Measurements from ENCODE around the gene QRFP.

QRFP gene

DNA sequence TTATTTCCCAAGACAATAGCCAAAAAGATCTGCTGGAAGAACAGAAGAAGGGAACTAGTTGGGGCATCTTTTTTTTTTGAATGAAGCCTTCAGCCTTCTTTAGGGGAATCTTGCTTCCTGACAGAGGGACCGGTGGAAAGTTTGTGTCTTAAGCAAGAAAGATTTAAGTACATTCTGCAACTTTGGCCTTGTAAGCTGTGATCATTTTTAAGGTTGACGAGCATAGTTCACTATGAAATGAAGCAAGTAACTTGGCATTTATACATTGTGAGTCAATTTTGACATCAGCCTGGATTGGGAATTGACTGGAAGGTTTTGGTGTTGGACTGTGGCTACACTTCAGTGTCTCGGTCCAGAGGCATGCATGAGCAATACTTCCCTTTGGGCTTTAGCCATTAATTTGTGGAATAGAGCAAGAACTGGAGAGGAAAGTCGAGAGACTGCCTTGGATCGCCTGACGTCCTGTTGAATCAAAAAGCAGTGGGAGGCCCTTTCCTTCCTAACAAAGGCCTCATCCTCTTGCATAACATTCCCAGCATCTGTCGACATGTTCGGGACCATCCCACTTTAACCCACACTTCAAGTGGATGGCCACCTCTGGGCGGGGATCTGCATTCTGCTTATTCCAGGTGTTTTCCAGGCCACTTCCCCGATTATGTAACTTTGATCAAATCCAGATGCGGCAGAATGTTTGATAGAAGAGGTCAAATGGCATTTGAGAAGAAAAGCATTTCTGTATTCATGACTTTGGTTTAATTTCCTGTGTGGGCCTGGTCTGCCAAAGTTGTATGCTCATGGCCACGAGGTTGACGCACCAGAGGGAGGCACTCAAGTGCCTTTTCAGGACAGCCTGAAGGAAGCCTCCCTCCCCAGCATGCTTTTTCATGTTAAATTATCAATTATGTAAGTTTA lies 49.0 kb downstream of the QRFP start:
- no peak for DNase-seq

DNA sequence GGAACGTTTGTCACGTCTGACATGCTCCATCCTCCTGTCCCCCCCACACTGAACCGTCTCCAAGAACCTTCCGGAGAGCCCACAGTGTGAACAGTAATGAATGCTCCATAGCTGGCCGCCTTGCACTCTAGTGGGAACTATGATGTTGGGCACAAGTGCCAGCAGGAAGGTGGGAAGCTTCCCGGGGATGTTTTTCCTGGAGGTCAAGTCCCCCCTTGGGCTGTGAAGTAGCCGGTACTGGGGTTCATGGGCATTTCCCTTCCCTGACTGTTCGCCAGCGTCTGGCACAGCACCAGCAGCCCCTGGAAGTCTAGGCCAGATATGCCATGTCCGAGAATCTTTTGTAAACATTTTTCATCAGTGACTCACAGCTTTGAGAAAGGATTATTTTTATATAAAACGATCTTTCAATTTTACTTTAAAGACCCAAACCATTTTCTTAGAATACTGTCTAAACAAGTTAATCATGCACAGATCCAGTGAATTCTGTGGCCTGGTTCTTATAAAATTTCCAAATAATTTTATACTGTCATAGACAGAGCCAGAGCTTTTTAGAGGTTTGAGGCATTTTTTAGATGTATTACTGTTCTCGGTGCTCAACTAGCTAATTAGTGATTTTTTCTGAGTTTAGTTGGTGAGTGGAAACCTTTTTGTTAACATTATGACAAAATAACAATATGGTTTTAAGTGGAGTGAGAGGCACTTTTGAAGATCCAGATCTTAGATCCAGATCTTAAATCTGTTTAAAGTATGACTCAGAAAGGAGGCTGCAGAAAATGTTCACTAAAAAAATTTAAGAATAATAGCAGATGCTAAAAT lies 49.9 kb downstream of the QRFP start:
- no peak for DNase-seq

DNA sequence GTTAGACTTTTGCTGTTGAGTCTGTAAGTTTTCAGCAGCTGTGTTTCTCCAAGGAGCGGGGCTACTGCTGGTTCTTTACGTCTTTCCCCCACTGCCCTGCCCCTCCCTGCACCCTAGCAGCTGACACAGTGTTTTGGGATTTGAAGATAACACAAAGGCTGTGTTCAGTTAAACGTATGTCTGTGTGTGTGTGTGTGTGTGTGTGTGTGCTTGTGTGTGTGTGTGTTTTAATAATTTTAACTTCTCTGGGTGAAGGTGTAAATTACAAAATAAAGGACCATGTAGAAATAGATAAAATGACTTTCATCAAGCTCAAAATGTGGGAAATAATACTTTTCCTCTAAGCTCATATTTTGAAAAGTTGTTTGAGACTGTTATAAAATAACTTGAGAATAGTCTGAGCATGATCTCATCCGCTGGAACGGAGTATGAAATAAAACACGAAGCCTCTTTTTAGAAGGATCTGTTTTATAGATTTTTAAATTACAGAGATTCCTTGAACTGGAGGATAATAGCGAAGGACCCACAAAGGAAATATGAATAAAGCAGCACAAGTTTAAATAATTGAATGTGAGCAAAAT lies 50.6 kb downstream of the QRFP start:
- no peak for DNase-seq

DNA sequence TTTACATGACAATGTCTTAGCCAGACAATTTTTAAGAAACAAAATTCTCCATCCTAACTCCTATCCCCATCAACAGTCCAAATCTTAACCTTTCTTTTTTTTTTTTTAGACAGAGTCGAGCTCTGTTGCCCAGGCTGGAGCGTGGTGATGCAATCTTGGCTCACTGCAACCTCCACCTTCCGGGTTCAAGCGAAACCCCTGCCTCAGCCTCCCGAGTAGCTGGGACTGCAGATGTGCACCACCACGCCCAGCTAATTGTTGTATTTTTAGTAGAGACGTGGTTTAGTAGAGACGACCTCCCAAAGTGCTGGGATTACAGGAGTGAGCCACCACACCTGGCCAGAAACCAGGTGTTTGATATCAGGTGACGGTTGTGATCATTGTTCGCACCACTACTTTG lies 51.4 kb downstream of the QRFP start:
- DNase-seq = no peak

DNA sequence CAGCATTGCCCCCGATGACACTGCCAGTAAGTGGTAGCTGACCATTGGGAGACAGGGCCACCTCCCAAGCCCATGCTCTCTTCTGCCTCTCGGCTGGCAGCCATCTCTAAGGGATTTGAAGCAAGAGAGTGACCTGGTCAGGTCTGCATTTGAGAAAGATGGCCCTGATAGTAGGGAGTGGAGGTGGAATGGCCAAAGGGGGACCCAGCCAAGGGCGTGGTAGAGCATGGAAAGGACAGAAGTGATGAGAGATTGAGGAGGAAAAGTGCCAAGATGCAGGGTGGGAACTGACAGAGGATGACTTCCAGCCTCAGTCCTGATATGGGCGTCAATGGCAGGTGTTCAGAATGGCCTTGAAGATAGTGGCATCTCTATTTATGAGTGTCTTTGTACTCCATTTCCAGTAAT lies 52.6 kb downstream of the QRFP start:
- no peak for DNase-seq

DNA sequence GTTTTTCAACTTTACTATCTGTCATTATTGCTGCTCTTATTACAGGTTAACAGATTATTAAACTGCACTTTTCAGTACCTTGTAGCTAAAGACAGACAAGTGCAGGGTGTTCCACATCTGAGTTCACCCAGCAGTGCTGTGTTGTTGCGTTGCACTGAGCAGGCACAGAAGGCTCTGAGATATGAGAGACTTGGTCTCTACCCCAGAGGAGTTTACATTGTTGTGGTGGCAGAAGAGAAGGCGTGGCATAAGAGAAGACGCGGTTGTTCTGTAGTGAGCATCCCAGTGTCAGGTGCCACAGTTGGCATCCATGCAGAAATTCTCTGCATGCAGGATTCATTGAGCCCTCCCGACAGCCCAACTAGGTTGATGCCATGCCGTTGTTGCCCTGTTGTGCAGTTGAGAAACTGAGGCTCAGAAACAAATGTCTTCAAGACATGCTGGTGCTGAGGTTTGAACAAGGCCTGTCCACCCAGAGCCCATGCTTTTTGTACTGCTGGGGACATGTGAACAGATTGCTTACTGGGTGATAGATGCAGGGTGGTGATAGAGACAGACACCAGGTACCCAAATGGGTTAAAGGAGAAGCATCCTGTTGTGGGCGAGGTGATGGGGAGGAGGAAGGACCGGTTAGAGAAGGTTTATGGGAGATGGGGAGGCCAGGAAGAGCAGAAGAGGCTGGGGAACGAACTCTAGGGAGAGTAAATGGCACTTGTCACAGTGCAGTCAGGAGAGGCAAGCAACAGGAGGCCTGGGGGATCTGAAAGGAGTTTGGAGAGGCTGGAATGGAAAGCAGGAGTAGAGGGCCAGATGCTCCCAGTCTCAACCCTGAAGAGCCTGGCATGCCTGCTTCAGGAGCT lies 53.3 kb downstream of the QRFP start:
- no peak for DNase-seq

Data from NCI-H1092 (cell line).